ENCODE results near the gene KIF21B.
A peak's percentile ranks its signal among the peaks of the same experiment; 100 is the strongest.

KIF21B gene

DNA sequence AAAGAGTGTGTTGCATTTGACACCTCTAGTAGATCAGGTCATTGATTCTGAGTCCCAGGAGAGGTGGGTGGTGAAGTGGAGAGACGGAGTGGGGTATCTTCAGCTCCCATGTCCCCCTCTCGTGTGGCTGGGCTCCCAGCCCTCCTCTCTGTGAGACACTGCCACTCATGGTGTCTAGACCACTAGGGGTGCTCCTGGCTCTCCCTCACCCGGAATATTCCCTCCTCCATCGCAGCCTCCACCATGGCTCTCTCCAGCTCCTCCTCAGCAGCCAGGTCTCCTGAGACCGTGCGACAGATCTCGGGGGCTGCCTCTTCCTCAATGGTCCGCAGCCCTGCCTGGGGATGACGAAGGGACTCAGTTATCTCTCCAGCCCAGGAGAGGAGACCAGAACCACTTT lies 20.6 kb upstream of the KIF21B start:
- Histone ChIP-seq H3K9me3 (ENCODE audit: insufficient read depth, low read depth, low read length) (no peaks in the 10 kb centered on the region), H3K4me2 (ENCODE audit: low read depth, low read length, poor library complexity, severe bottlenecking) (no peak overlapping the region), H3F3A (ENCODE audit: low read depth) (no peaks in the 10 kb centered on the region), H3K79me2 (ENCODE audit: insufficient read depth, low read length) (no peaks in the 10 kb centered on the region), H3K36me3 (ENCODE audit: insufficient read depth, low read length) (no peaks in the 10 kb centered on the region), H3K4me1 (ENCODE audit: insufficient read depth, low read length, poor library complexity, severe bottlenecking) (no peaks in the 10 kb centered on the region), H2AFZ (ENCODE audit: low read length) (no peak overlapping the region), H3K9ac (ENCODE audit: low read depth, low read length, poor library complexity, severe bottlenecking) (no peak overlapping the region), H3K4me3 (ENCODE audit: low read length, poor library complexity, severe bottlenecking) (no peak overlapping the region), H4K20me1 (ENCODE audit: insufficient read depth, low read length, poor library complexity, severe bottlenecking) (no peaks in the 10 kb centered on the region), H3K27me3 (ENCODE audit: insufficient read depth, low read length, poor library complexity, severe bottlenecking) (no peaks in the 10 kb centered on the region), H3K9me2 (replicated peaks; ENCODE audit: low read depth, low read length) (no peaks in the 10 kb centered on the region)
- no peak for TF ChIP-seq EZH2phosphoT487 (IDR thresholded peaks at IDR 0.05; ENCODE audit: borderline replicate concordance)
- TF ChIP-seq, protein P1, sequence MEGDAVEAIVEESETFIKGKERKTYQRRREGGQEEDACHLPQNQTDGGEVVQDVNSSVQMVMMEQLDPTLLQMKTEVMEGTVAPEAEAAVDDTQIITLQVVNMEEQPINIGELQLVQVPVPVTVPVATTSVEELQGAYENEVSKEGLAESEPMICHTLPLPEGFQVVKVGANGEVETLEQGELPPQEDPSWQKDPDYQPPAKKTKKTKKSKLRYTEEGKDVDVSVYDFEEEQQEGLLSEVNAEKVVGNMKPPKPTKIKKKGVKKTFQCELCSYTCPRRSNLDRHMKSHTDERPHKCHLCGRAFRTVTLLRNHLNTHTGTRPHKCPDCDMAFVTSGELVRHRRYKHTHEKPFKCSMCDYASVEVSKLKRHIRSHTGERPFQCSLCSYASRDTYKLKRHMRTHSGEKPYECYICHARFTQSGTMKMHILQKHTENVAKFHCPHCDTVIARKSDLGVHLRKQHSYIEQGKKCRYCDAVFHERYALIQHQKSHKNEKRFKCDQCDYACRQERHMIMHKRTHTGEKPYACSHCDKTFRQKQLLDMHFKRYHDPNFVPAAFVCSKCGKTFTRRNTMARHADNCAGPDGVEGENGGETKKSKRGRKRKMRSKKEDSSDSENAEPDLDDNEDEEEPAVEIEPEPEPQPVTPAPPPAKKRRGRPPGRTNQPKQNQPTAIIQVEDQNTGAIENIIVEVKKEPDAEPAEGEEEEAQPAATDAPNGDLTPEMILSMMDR (conservative IDR thresholded peaks at IDR 0.05; ENCODE audit: low read length): no peak

- no peak overlapping the region for H2AFZ ChIP-seq (ENCODE audit: low read length)
Measured at GRCh38 chr1:201042779-201043461, 19.4 kb upstream of the KIF21B start.

DNA sequence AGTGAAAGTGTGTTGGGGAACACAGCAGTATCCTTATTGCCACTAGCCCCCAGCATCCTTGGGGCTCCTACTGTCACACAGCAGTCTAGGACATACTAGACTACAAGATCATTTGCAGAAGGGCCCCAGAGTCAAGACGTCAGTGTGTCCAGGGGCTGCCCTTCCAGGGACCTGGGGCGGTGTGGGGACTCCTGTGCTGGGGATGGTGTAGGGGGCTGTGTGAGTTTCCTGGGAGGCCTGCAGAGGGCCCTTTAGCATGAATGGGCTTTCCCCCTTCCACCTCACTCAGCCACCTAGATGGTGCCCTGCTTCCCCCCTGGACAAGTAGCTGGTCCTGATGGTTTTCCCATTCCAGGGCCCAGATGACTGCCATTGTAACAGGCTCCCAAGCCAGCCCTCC lies 17.5 kb upstream of the KIF21B start:
- TF ChIP-seq, protein P1 (conservative IDR thresholded peaks at IDR 0.05; ENCODE audit: low read length): no peak
- no peak for TF ChIP-seq EZH2phosphoT487 (IDR thresholded peaks at IDR 0.05; ENCODE audit: borderline replicate concordance)
- H3K4me1 ChIP-seq (ENCODE audit: insufficient read depth, low read length, poor library complexity, severe bottlenecking): no peaks in the 10 kb centered on the region
- no peak overlapping the region for H3K4me3 ChIP-seq (ENCODE audit: low read length, poor library complexity, severe bottlenecking)

More at GRCh38 chr1:201042779-201043461, 19.4 kb upstream of the KIF21B start:
- H3K36me3 ChIP-seq (ENCODE audit: insufficient read depth, low read length): no peaks in the 10 kb centered on the region
- H3F3A ChIP-seq (ENCODE audit: low read depth): no peaks in the 10 kb centered on the region
- TF ChIP-seq, protein P1 (conservative IDR thresholded peaks at IDR 0.05; ENCODE audit: low read length): peak; percentile 98
- no peak for TF ChIP-seq EZH2phosphoT487 (IDR thresholded peaks at IDR 0.05; ENCODE audit: borderline replicate concordance)
- no peak overlapping the region for H3K9ac ChIP-seq (ENCODE audit: low read depth, low read length, poor library complexity, severe bottlenecking)
- no peaks in the 10 kb centered on the region for H3K4me1 ChIP-seq (ENCODE audit: insufficient read depth, low read length, poor library complexity, severe bottlenecking)
- H3K9me2 ChIP-seq (replicated peaks; ENCODE audit: low read depth, low read length): no peaks in the 10 kb centered on the region
- H3K79me2 ChIP-seq (ENCODE audit: insufficient read depth, low read length): no peaks in the 10 kb centered on the region
- H3K4me2 ChIP-seq (ENCODE audit: low read depth, low read length, poor library complexity, severe bottlenecking): no peak overlapping the region
- H4K20me1 ChIP-seq (ENCODE audit: insufficient read depth, low read length, poor library complexity, severe bottlenecking): no peaks in the 10 kb centered on the region
- H3K9me3 ChIP-seq (ENCODE audit: insufficient read depth, low read depth, low read length): no peaks in the 10 kb centered on the region
- H3K27me3 ChIP-seq (ENCODE audit: insufficient read depth, low read length, poor library complexity, severe bottlenecking): no peaks in the 10 kb centered on the region
- no peak overlapping the region for H3K4me3 ChIP-seq (ENCODE audit: low read length, poor library complexity, severe bottlenecking)

More for the DNA sequence above, 17.5 kb upstream of the KIF21B start:
- Histone ChIP-seq H4K20me1 (ENCODE audit: insufficient read depth, low read length, poor library complexity, severe bottlenecking) (no peaks in the 10 kb centered on the region), H3K9ac (ENCODE audit: low read depth, low read length, poor library complexity, severe bottlenecking) (no peak overlapping the region), H3K9me3 (ENCODE audit: insufficient read depth, low read depth, low read length) (no peaks in the 10 kb centered on the region), H3F3A (ENCODE audit: low read depth) (no peaks in the 10 kb centered on the region), H3K9me2 (replicated peaks; ENCODE audit: low read depth, low read length) (no peaks in the 10 kb centered on the region), H3K79me2 (ENCODE audit: insufficient read depth, low read length) (no peaks in the 10 kb centered on the region), H3K4me2 (ENCODE audit: low read depth, low read length, poor library complexity, severe bottlenecking) (no peak overlapping the region), H3K36me3 (ENCODE audit: insufficient read depth, low read length) (no peaks in the 10 kb centered on the region), H3K27me3 (ENCODE audit: insufficient read depth, low read length, poor library complexity, severe bottlenecking) (no peaks in the 10 kb centered on the region), H2AFZ (ENCODE audit: low read length) (no peak overlapping the region)
